HL-60 (cell line): ENCODE data around the gene CLCN3.
"Not testable (repeated sequence)": the region's sequence is repeated elsewhere in the genome, so short reads cannot be mapped to it uniquely, and the experiment has no call there.

Experiments
- DNase-seq, 2 experiments: peaks; one replicate each; pipeline ENCODE4 v3.0.0-alpha.2; 2010 to 2020; ENCODE audit warnings: low read depth in 1 of 2, low spot score in 1 of 2
- H3K27ac ChIP-seq: fragments of 250-450 bp; sonication (Bioruptor Pico); replicated peaks from 2 replicates; pipeline ENCODE4 v1.5.1; 2020; ENCODE audit warnings: mild to moderate bottlenecking, moderate library complexity
- H3K27me3 ChIP-seq: fragments of 250-450 bp; sonication (Bioruptor Pico); 2 replicates; pipeline ENCODE4 v1.5.1; 2021; ENCODE audit warnings: mild to moderate bottlenecking, moderate library complexity; ENCODE audit not compliant: insufficient read depth, poor library complexity, severe bottlenecking
- H3K4me3 ChIP-seq: replicated peaks from 2 replicates; pipeline ENCODE4 v1.5.1; 2011; ENCODE audit warnings: mild to moderate bottlenecking, control low read depth, low read length; ENCODE audit not compliant: insufficient read depth
- GABPA ChIP-seq: IDR thresholded peaks from 2 replicates; pipeline ENCODE4 v1.6.1; 2012; ENCODE audit warnings: low read depth
- POLR2AphosphoS5 ChIP-seq: IDR thresholded peaks from 2 replicates; pipeline ENCODE4 v1.6.1; 2012; ENCODE audit warnings: low read depth
- SPI1 ChIP-seq: IDR thresholded peaks from 2 replicates; pipeline ENCODE4 v1.6.1; 2012; ENCODE audit warnings: low read depth, mild to moderate bottlenecking, borderline replicate concordance
- TF ChIP-seq, protein P1 (sequence below): IDR thresholded peaks from one replicate; pipeline ENCODE4 v1.5.1; 2011; ENCODE audit warnings: low read length, control low read depth, inconsistent platforms; ENCODE audit not compliant: insufficient read depth
- TF ChIP-seq, protein P2 (sequence below): IDR thresholded peaks from 2 replicates; pipeline ENCODE4 v1.6.1; 2012; ENCODE audit warnings: low read depth; ENCODE audit not compliant: insufficient replicate concordance

Gene CLCN3

DNA sequence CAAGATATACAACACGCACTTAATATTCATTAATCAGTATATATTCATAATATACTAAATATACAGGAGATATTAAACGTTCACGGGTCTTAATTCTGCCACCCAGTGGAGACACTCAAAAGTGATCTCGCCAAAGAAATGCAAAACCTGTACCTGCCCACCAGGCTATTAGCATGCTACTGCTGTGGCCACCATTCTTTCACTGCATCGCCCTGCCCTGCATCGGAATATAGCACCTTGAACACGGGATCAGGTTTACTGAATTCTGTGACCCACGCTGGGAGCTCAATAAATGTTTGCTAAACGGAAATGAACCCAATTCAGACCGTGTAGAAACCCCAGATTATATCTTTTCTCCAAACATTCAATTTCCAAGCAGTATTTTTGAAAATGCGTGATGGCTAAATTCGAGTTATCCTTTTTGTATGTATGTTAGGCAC lies 840 bp upstream of the CLCN3 start:
- peak overlapping the region; percentile 89 for H3K4me3 ChIP-seq
- TF ChIP-seq, protein P1, sequence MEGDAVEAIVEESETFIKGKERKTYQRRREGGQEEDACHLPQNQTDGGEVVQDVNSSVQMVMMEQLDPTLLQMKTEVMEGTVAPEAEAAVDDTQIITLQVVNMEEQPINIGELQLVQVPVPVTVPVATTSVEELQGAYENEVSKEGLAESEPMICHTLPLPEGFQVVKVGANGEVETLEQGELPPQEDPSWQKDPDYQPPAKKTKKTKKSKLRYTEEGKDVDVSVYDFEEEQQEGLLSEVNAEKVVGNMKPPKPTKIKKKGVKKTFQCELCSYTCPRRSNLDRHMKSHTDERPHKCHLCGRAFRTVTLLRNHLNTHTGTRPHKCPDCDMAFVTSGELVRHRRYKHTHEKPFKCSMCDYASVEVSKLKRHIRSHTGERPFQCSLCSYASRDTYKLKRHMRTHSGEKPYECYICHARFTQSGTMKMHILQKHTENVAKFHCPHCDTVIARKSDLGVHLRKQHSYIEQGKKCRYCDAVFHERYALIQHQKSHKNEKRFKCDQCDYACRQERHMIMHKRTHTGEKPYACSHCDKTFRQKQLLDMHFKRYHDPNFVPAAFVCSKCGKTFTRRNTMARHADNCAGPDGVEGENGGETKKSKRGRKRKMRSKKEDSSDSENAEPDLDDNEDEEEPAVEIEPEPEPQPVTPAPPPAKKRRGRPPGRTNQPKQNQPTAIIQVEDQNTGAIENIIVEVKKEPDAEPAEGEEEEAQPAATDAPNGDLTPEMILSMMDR: peak; percentile 39
- no peak for TF ChIP-seq GABPA
- TF ChIP-seq, protein P2, sequence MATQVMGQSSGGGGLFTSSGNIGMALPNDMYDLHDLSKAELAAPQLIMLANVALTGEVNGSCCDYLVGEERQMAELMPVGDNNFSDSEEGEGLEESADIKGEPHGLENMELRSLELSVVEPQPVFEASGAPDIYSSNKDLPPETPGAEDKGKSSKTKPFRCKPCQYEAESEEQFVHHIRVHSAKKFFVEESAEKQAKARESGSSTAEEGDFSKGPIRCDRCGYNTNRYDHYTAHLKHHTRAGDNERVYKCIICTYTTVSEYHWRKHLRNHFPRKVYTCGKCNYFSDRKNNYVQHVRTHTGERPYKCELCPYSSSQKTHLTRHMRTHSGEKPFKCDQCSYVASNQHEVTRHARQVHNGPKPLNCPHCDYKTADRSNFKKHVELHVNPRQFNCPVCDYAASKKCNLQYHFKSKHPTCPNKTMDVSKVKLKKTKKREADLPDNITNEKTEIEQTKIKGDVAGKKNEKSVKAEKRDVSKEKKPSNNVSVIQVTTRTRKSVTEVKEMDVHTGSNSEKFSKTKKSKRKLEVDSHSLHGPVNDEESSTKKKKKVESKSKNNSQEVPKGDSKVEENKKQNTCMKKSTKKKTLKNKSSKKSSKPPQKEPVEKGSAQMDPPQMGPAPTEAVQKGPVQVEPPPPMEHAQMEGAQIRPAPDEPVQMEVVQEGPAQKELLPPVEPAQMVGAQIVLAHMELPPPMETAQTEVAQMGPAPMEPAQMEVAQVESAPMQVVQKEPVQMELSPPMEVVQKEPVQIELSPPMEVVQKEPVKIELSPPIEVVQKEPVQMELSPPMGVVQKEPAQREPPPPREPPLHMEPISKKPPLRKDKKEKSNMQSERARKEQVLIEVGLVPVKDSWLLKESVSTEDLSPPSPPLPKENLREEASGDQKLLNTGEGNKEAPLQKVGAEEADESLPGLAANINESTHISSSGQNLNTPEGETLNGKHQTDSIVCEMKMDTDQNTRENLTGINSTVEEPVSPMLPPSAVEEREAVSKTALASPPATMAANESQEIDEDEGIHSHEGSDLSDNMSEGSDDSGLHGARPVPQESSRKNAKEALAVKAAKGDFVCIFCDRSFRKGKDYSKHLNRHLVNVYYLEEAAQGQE: no peak
- no peak for TF ChIP-seq POLR2AphosphoS5
- peak in 1 of 2 experiments; percentile 60 for DNase-seq
- H3K27me3 ChIP-seq: no peaks in the 10 kb centered on the region
- H3K27ac ChIP-seq: peak overlapping the region; percentile 83

DNA sequence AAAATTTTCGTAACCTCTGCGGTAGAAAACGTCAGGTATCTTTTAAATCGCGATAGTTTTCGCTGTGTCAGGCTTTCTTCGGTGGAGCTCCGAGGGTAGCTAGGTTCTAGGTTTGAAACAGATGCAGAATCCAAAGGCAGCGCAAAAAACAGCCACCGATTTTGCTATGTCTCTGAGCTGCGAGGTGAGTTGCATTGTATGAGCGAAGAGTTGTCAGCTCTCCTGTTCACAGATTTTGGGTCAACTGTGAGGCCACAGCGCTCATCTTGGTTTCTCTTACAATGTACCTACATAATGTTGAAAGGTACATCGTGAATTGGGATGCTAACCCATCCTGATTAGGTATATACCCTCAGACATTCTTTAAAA lies 486 bp downstream of the CLCN3 start:
- Histone ChIP-seq H3K27ac (peak overlapping the region; percentile 83), H3K4me3 (peak overlapping the region; percentile 89), H3K27me3 (no peaks in the 10 kb centered on the region)
- DNase-seq: peak in 1 of 2 experiments; percentile 5
- TF ChIP-seq, protein P1: no peak
- TF ChIP-seq, protein P2: no peak
- TF ChIP-seq POLR2AphosphoS5: no peak
- TF ChIP-seq SPI1: no peak
- TF ChIP-seq GABPA: no peak

DNA sequence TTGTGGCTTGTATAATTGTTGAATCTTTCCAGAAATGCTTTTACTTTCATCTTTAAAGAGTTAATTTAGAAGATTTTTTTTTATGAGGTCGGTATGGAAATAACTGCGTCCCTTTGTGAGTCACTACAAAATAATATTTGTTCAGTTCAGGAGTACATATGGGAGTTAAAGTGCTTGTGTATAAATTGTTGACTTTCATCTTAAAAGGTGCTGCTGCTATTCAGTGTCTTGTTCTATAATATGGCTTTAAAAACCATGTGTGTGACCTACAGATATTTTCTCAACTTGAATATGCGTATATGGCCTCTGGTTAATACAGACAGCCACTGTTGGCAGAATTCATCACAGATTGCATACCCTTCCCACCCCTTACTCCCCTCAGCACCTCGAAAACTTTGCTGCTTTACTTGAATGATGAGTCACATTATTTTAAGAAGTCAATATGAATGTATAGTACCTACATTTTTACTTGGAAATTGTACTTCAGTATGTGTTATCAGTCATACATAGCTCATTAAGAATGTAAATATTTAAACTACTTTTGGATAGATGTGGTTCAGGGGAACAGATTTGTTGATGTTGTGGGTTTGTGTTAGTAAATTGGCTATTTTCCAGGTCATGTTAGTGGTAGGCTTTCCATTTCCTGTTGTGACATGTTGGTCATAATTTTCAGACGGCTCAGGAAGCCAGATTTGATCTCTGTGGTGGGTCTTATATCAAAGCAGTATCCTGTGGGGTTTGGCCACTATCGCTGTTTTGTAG lies 1.5 kb downstream of the CLCN3 start:
- H3K27ac ChIP-seq: no peak overlapping the region
- no peaks in the 10 kb centered on the region for H3K27me3 ChIP-seq
- TF ChIP-seq SPI1 (no peak), GABPA (peak; percentile 57; the same call in 1 of the 2 replicates), POLR2AphosphoS5 (peak; percentile 92)
- H3K4me3 ChIP-seq: peak overlapping the region; percentile 89; the same call in 1 of the 2 replicates
- DNase-seq: peak in 1 of 2 experiments; percentile 12

DNA sequence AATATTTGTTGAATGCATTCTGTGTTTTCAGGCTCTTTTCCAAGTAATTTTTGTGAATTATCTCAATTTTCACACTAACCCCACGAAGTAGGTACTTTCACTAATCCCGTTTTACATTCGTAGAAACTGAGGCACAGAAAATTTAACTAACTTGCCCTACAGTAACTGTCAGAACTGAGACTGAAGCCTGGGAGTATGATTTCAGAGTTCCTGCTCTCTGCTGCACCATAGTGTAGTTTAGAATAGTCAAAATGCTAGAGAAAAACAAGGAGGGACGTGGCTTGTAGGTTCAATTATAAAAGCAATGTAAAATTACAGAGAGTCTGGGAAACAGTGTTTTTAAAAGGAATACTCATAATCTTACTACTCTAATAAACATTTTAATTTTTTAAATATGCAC lies 2.2 kb downstream of the CLCN3 start:
- Histone ChIP-seq H3K4me3 (no peak overlapping the region), H3K27me3 (no peaks in the 10 kb centered on the region), H3K27ac (no peak overlapping the region)
- TF ChIP-seq GABPA (no peak), POLR2AphosphoS5 (no peak)
- TF ChIP-seq, protein P2: no peak
- TF ChIP-seq, protein P1: no peak
- no peak for DNase-seq

DNA sequence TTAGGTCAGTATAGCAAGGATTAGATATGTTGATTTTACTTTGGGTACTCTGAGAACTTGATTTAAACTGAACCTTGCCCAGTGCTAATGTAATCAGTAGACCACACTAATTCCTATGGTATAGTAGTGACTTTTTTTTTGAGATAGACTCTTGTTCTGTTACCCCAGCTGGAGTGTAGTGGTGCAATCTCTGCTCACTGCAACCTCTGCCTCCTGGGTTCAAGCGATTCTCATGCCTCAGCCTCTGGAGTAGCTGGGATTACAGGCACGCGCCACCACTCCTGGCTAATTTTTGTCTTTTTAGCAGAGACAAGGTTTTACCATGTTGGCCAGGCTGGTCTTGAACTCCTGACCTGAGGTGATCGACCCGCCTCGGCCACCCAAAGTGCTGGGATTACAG lies 3.6 kb downstream of the CLCN3 start:
- DNase-seq, H3K27me3 ChIP-seq, H3K4me3 ChIP-seq, H3K27ac ChIP-seq: not testable (repeated sequence)
